Brain microvascular endothelial cell (primary cell): ENCODE measurements around the gene FFAR2.

Experiments used
- DNase-seq: peaks from one replicate; pipeline ENCODE4 v3.0.0-alpha.2; 2020
- H3K27ac ChIP-seq: fragments of 250-450 bp; sonication (Bioruptor Pico); 2 replicates; pipeline ENCODE4 v1.5.1; 2020; ENCODE audit warnings: mild to moderate bottlenecking, moderate library complexity
- H3K27me3 ChIP-seq: fragments of 250-450 bp; sonication (Bioruptor Pico); replicated peaks from 2 replicates; pipeline ENCODE4 v1.5.1; 2020; ENCODE audit warnings: mild to moderate bottlenecking
- H3K36me3 ChIP-seq: fragments of 250-450 bp; sonication (Bioruptor Pico); replicated peaks from 2 replicates; pipeline ENCODE4 v1.5.1; 2020; ENCODE audit warnings: mild to moderate bottlenecking
- H3K4me3 ChIP-seq: 2 replicates; pipeline ENCODE4 v1.5.1; 2011; ENCODE audit warnings: low read depth, mild to moderate bottlenecking, control low read depth, low read length, moderate library complexity
- in situ Hi-C: cut with HindIII; loops from 2 replicates; pipeline ENCODE4 v1.10.0; 2017; ENCODE audit warnings: low sequenced_read_pairs, low pct_ligation_motif_present
- TF ChIP-seq, protein P1 (sequence below): IDR thresholded peaks from 2 replicates; pipeline ENCODE4 v1.5.1; 2011; ENCODE audit warnings: low read depth, mild to moderate bottlenecking, moderate library complexity, low read length, control low read depth, inconsistent platforms; ENCODE audit errors: missing control alignments

Gene FFAR2

DNA sequence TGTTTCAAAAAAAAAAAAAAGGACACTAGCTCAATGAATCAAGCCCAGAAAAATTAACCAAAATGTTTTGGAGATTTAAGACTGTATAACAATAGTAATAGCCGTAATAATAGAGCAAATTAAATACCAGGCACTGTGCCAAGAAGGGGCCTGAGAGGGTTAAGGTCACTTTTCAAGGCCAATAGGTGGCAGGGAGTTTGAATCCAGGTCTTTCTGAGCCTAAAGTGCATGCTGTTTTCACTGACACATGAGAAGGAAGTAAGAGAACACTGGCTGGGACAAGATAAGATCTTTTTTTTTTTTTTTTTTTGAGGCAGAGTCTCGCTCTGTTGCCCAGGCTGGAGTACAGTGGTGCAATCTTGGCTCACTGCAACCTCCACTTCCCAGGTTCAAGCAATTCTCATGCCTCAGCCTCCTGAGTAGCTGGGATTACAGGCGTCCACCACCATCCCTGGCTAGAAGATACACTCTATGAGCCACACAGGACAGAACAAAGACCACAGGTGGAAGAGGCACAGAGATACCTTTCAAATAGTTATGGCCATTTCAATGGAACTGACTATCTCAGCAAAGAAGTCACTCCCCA is 7.7 kb downstream of the FFAR2 start:
- DNase-seq = no peak
- TF ChIP-seq, protein P1, sequence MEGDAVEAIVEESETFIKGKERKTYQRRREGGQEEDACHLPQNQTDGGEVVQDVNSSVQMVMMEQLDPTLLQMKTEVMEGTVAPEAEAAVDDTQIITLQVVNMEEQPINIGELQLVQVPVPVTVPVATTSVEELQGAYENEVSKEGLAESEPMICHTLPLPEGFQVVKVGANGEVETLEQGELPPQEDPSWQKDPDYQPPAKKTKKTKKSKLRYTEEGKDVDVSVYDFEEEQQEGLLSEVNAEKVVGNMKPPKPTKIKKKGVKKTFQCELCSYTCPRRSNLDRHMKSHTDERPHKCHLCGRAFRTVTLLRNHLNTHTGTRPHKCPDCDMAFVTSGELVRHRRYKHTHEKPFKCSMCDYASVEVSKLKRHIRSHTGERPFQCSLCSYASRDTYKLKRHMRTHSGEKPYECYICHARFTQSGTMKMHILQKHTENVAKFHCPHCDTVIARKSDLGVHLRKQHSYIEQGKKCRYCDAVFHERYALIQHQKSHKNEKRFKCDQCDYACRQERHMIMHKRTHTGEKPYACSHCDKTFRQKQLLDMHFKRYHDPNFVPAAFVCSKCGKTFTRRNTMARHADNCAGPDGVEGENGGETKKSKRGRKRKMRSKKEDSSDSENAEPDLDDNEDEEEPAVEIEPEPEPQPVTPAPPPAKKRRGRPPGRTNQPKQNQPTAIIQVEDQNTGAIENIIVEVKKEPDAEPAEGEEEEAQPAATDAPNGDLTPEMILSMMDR = no peak
- H3K4me3 ChIP-seq = no peak overlapping the region
- in situ Hi-C loops = no loop called here
- H3K27me3 ChIP-seq = no peaks in the 10 kb centered on the region
- H3K27ac ChIP-seq = no peak overlapping the region
- no peaks in the 10 kb centered on the region for H3K36me3 ChIP-seq

DNA sequence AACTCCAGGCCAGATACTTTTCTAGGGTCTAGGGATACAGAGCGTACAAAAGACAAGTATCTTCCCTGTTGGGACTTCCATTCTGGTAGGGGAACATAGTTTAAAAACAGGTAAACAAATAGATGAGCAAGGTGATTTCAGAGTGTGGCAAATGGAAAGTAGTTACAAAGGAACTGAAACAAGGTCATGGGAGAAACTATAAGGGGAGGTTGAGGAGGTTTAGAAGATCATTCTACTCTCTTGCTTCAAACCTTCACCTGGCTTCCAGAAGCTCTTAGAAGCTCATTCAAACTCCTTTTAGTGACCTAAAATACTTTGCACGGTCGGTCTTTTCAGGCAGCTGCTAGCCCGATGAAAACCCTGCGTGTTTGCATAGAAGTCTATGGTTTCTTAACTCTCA is 9.1 kb downstream of the FFAR2 start:
- Histone ChIP-seq H3K27me3 (no peaks in the 10 kb centered on the region), H3K36me3 (no peaks in the 10 kb centered on the region), H3K27ac (no peak overlapping the region), H3K4me3 (no peak overlapping the region)
- in situ Hi-C loops = no loop called here
- TF ChIP-seq, protein P1 = no peak
- DNase-seq = no peak

DNA sequence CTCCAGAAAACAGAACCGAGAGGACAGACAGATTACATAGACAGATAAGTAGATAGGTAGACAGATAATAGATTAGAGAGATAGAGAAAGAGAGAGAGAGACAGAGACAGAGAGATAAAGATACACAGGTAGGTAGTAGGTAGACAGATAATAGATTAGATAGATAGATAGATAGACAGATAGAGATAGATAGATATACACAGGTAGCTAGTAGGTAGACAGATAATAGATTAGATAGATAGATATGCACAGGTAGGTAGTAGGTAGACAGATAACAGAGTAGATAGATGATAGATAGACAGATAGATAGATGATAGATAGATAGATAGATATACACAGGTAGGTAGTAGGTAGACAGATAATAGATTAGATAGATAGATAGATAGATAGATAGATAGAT is 10.1 kb downstream of the FFAR2 start:
- in situ Hi-C loops = no loop called here
- no peak for DNase-seq
- TF ChIP-seq, protein P1 = no peak

DNA sequence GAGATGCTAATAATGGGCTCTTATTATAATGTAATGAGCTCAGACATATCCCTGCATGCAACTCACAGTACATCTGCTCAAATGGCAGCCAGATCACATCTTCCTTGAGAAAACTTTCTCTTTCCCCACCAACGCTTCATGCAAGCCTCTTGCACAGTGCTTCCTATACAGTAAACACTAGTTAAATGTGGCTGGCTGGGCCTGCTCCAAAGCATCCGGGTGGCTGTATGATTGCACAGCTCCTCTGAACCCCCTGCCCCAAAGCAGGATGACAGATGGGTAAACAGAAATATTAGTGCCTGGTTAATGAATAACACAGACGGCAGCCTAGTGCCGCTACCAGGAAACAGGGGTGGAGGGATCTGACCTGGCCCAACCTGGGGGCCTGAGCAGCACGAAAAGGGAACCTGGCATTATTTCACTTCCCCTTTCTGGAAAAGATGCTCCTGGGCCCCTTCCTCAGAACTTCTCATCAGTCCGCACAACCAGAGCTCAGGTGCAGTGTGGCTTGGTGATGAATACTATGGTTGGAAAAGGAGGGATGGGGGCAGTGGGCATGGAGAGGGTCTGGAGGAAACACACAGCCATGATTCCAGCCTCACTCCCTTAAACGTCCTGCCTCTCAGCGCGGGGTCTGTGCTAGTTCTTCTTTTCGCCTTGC is 10.8 kb downstream of the FFAR2 start:
- TF ChIP-seq, protein P1 = no peak
- in situ Hi-C loops = no loop called here
- H3K4me3 ChIP-seq = no peak overlapping the region
- no peak for DNase-seq
- H3K27me3 ChIP-seq = no peaks in the 10 kb centered on the region
- no peak overlapping the region for H3K27ac ChIP-seq
- H3K36me3 ChIP-seq = no peaks in the 10 kb centered on the region

More for the DNA sequence above, 10.1 kb downstream of the FFAR2 start:
- Histone ChIP-seq H3K36me3 (no peaks in the 10 kb centered on the region), H3K27ac (no peak overlapping the region), H3K27me3 (no peaks in the 10 kb centered on the region), H3K4me3 (no peak overlapping the region)

DNA sequence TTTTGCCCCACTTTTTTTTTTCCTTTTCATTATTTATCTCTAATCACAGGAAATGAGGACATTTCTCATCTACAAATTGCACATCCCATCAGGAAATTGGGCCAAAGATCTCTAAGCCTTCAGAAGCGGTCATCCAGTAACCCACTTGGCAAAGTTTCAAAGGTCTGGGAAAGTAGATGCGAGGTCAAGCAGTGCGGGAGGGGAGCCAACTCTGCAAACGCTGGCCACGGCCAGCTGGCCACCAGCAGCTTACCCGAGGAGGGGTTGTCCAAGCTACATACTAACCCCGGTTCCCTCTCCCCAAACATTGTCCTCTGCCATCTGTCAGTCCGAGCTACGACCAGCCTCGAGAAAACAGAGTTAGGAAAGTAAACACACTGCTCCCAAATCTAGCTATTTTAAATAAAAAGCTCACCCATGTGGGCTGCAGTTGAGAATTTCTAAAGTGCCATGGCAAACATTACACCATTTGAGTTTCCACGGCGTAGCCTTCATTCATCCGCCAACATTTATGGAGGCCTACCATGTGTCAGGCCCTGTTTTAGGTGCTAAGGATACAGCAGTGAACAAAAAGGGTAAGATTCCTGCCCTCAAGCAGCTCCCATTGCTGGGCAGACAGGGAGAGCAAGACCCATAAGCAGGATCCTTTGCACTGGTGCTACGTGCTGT is 11.5 kb downstream of the FFAR2 start:
- no peak overlapping the region for H3K27ac ChIP-seq
- TF ChIP-seq, protein P1 = no peak
- H3K4me3 ChIP-seq = no peak overlapping the region
- no peaks in the 10 kb centered on the region for H3K36me3 ChIP-seq
- no peak for DNase-seq
- in situ Hi-C loops = no loop called here
- no peaks in the 10 kb centered on the region for H3K27me3 ChIP-seq
